T-helper 1 cell treated with Interleukin-12 subunit alpha and Interleukin-12 subunit beta and Interleukin-4 antibody, amounts not matched to agents 30 μg/mL and 1 μg/mL, for 36 hours (primary cell): ENCODE results near the gene RXFP2.

Experiments
- H3K27ac Mint-ChIP-seq: one replicate; pipeline ENCODE4 v1.8.0; 2021; ENCODE audit warnings: mild to moderate bottlenecking, mixed read lengths
- H3K27me3 Mint-ChIP-seq: one replicate; pipeline ENCODE4 v1.8.0; 2021; ENCODE audit warnings: low read depth, mixed read lengths
- H3K36me3 Mint-ChIP-seq: one replicate; pipeline ENCODE4 v1.8.0; 2021; ENCODE audit warnings: low read depth, mixed read lengths
- H3K4me1 Mint-ChIP-seq: one replicate; pipeline ENCODE4 v1.8.0; 2021; ENCODE audit warnings: low read depth, mixed read lengths
- H3K4me3 Mint-ChIP-seq: one replicate; pipeline ENCODE4 v1.8.0; 2021; ENCODE audit warnings: mild to moderate bottlenecking, moderate library complexity, mixed read lengths
- H3K9me3 Mint-ChIP-seq: one replicate; pipeline ENCODE4 v1.8.0; 2021; ENCODE audit warnings: mixed read lengths

Gene RXFP2

DNA sequence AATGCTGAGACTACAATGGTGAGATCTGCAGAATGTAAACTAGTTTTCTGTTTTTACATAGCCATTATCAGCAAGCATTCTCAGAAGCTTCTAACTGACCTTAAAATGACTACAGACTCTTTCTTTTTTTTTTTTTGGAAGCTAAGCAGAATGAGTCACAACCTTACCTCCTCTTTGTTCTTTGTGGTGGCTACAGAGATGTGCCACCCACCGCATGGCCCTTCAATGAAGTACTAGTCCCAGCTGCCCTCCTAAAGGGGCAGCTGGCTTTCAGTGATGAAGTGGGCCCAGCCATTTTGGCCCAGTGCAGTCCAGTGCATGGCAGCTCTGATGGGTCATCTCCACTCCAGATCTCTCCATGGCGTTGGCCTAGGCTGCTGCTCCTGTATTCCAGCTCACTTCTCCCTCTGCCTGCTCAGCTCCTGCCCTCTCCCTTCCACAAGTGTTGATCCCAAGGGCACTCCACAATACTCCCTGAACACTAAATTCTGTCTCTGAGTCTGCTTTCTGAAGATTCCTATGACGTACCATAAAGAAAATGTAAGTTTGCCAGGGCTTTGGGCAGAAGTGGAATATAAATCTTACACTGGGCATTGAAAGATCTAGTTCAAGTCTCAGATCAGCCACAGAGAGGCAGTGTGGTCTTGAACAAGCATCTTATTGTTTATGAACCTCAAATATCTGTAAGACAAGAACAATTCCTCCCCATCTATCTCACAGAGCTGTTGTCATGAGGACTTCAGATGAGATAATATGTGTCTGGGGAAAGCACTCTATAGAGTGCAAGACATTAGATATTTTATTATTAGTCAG lies 85.6 kb downstream of the RXFP2 start:
- H3K27ac Mint-ChIP-seq = no peak overlapping the region
- no peak overlapping the region for H3K4me3 Mint-ChIP-seq

DNA sequence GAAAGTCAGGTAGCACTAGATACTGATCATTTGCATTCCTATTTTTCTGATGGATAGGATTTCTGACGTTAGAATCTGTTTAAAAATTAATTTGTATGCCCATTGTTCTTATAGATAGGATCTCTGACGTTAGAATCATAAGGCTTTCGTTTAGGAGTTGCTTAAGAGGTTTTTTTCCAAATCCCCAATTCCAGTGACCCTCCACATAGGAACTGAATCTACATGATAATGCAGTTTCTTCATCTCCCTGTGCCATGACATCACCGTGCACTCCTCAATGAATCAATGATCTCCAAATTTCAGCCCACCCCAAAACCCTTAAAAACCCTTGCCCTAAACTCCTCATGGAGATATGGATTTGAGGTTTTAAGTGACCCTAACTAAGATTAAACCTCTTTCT lies 87.2 kb downstream of the RXFP2 start:
- Mint-ChIP-seq H3K27ac (no peak overlapping the region), H3K27me3 (peaks cover 7% of the 10 kb centered on the region), H3K9me3 (no peaks in the 10 kb centered on the region), H3K36me3 (no peaks in the 10 kb centered on the region), H3K4me1 (no peaks in the 10 kb centered on the region), H3K4me3 (no peak overlapping the region)

More for the DNA sequence above, 85.6 kb downstream of the RXFP2 start:
- Mint-ChIP-seq H3K4me1 (no peaks in the 10 kb centered on the region), H3K36me3 (no peaks in the 10 kb centered on the region), H3K9me3 (no peaks in the 10 kb centered on the region), H3K27me3 (peaks cover 7% of the 10 kb centered on the region)

DNA sequence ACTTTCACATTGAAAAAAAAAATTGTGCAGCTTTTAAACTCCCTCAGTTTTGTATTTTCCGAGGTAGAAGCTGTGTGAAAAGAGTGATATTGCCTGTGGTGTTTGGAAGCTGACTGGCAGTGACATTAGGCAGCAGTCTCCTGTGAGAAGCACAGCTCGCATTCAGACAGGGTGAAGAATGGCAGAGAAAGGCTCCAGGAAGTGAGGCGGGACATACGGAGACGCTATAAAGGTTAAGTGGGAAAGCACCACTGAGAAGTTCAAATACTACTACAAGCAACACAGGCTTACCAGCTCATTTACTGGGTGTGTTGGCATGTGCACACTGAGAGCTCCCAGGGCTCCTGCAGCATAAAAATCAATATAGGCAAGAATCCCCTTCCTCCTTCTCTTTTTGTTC lies 88.4 kb downstream of the RXFP2 start:
- no peaks in the 10 kb centered on the region for H3K9me3 Mint-ChIP-seq
- no peak overlapping the region for H3K27ac Mint-ChIP-seq
- peaks cover 7% of the 10 kb centered on the region for H3K27me3 Mint-ChIP-seq
- no peaks in the 10 kb centered on the region for H3K4me1 Mint-ChIP-seq
- H3K4me3 Mint-ChIP-seq = no peak overlapping the region
- no peaks in the 10 kb centered on the region for H3K36me3 Mint-ChIP-seq

DNA sequence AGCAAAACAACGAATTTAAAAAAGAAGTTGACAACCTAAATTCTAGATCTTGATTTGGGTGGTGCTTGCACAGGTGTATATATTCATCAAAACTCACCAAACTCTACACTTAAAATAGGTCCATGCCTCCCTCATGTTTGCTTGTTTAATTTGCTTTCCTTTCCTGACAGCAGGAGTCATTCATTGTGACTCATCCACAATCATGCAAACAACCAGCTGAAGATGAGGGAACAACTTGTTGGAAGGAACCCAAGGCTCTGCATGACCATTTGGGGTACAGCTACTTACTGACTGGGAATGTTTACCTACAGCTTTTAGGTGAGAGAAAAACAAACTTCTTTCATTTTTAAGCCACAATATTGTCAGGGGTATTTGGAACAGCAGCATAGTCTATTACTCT lies 96.6 kb downstream of the RXFP2 start:
- no peaks in the 10 kb centered on the region for H3K36me3 Mint-ChIP-seq
- H3K4me3 Mint-ChIP-seq = no peak overlapping the region
- no peak overlapping the region for H3K27ac Mint-ChIP-seq
- H3K4me1 Mint-ChIP-seq = no peaks in the 10 kb centered on the region
- peaks cover 26% of the 10 kb centered on the region for H3K27me3 Mint-ChIP-seq
- no peaks in the 10 kb centered on the region for H3K9me3 Mint-ChIP-seq

DNA sequence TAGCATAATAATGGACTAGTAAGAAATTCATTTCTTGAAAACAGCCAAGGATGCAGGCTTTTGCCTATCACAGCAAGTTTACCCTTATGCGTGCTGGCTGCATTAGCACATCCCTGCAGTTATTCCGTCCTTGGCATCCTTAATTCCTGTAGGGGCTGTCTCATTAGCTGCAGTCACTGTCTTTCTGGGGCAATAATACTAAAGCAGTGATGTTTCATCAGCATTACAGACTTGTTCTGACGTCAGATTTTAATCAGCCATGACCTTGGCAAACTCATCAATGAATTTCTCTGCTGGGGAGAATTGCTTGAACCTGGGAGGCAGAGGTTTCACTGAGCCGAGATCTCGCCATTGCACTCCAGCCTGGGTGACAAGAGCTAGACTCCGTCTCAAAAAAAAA lies 103.7 kb downstream of the RXFP2 start:
- Mint-ChIP-seq H3K27me3 (peaks cover 69% of the 10 kb centered on the region), H3K4me1 (peaks cover 15% of the 10 kb centered on the region), H3K4me3 (no peak overlapping the region), H3K27ac (no peak overlapping the region), H3K9me3 (no peaks in the 10 kb centered on the region), H3K36me3 (no peaks in the 10 kb centered on the region)

DNA sequence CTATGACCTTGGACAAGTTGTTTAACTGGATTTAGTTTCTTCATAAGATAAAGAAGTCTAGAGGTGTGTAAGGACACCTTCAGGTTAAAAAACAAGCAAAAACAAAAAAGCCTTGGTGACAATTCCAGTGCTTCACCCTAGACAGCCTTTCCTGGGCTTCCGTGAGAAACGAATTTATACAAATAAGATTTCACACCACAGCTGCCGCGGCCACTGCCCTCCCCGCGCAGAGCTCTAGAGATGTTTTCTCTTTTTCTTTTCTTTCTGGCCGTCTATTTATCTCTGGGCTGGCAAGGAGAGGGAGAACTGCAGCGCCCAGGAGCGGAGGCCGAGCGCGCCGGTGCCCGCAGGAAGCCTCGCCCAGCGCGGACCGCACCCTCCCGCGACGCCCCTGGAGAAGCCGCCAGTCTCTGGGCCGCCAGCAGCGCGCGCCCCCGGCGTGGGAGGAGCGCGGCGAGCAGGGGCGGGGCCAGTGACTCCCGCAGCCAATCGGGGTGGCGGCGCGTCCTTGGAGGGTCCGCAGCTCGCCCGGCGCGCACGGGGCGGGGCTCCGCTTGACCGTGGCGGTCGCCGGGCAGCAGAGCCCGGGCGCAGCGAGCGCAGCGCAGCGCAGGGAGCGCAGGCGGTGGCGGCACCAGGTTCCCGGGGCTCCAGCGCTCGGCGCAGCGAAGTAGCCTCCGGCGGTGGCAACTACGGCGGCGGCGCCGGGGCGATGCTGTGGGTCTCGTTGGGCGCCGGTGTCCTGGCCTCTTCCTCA lies 107.0 kb downstream of the RXFP2 start:
- peaks cover 15% of the 10 kb centered on the region for H3K4me1 Mint-ChIP-seq
- no peaks in the 10 kb centered on the region for H3K9me3 Mint-ChIP-seq
- H3K36me3 Mint-ChIP-seq = no peaks in the 10 kb centered on the region
- H3K27me3 Mint-ChIP-seq = peaks cover 79% of the 10 kb centered on the region
- peak overlapping the region; percentile 82 for H3K4me3 Mint-ChIP-seq
- H3K27ac Mint-ChIP-seq = no peak overlapping the region

DNA sequence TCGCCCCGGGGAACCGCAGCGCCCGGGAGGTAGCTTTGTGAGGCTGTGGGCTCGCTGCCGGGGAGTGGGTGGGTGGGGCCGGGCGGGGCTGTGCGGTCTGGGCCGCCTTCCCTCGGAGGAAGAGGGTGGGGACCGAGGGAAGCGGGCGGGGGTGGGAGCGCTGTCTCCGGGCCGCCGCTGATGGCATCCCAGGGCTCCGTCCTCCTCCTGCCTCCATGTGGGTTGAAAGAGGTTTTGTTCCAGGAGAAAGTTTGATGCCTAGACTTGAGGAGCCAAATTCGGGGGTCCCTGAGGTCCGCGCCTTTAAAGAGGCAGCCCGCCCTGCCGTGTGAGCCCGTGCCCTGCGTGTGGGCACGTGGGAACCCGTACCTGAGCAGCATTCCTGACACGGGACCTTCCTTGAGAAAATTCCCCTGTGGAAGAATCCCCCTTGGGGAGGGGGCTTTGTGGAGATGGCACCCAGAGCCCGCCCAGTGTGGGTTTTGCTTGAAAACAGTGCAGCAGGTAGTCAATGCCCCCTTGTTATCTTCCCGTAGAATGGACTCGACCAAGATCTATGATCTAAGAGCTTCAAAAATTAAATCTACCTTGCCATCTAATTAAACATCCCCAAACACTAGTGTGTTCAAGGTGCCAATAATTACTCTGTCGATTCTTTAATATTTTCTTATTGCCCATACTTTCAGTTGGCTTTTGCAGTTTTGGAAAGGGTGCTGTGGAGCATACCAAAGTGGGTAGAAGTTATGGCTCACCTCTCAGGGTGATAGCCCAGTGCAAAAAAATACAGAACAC lies 107.8 kb downstream of the RXFP2 start:
- no peaks in the 10 kb centered on the region for H3K9me3 Mint-ChIP-seq
- H3K4me3 Mint-ChIP-seq = peak overlapping the region; percentile 75
- H3K4me1 Mint-ChIP-seq = peaks cover 15% of the 10 kb centered on the region
- H3K27me3 Mint-ChIP-seq = peaks cover 84% of the 10 kb centered on the region
- no peaks in the 10 kb centered on the region for H3K36me3 Mint-ChIP-seq
- H3K27ac Mint-ChIP-seq = no peak overlapping the region

DNA sequence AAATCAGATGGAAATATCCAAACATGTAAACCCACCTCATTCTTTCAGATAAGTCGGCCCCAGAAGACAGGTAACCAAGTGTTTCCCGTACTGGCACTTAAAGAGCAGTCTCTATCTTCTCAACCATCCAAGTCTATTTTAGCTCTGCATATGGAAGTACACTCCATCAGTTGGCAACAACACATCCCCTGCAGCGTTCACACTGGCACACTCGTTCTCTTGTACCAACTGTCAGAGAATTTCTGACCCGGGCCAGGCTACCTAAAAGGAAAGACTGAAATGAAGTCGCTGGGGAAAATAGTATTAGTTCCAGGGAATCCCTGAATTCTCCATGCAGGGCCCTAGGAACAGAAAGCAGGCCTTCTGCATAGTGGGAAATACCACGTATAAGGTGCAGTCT lies 109.3 kb downstream of the RXFP2 start:
- peak overlapping the region; percentile 12 for H3K4me3 Mint-ChIP-seq
- H3K27me3 Mint-ChIP-seq = peaks cover 75% of the 10 kb centered on the region
- H3K36me3 Mint-ChIP-seq = no peaks in the 10 kb centered on the region
- H3K9me3 Mint-ChIP-seq = no peaks in the 10 kb centered on the region
- H3K4me1 Mint-ChIP-seq = peaks cover 15% of the 10 kb centered on the region
- no peak overlapping the region for H3K27ac Mint-ChIP-seq

DNA sequence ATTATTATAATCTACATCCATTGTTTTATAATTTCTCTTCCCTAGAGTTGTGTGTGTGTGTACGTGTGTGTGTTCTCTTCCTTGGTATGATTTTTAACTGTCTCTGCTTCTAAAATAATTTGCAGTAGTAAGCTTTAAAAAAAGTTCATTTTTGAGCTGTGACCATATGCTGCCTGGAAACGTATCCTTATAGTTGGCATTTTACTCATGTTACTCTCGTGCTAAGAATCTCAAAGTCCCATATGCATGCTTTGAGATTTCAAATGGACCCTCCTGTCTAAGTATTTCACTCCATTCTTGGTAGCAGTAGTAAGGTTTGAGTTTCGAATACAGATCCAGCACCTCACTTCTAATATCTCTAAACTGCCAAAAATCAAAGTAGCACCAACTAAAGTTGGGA lies 109.9 kb downstream of the RXFP2 start:
- Mint-ChIP-seq H3K27me3 (peaks cover 70% of the 10 kb centered on the region), H3K9me3 (no peaks in the 10 kb centered on the region), H3K36me3 (no peaks in the 10 kb centered on the region), H3K27ac (no peak overlapping the region), H3K4me3 (no peak overlapping the region), H3K4me1 (peaks cover 15% of the 10 kb centered on the region)

DNA sequence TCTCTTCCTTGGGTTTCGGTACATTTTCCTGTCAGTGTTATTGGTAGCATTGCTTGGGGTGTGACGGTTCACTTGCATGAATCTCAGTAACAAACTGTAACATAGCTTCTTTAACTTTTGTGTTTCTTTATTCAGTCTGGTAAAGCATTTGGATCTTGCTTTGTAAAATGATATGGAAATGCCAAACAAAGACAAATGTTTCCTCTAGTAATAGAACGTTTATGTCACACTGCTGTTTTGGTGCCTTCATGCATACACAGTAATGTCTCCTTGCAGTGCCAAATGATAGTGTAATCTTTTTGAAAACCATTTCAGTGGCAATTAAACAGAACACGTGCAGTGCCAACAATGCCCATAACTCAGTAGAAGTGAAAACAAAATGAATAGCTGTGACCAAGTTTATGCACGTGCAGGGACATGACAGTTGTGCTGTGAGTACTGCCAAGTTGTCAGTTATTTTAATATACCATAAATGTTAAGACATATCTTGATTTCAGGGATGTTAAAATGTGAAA lies 110.8 kb downstream of the RXFP2 start:
- H3K27ac Mint-ChIP-seq = no peak overlapping the region
- peaks cover 10% of the 10 kb centered on the region for H3K4me1 Mint-ChIP-seq
- no peaks in the 10 kb centered on the region for H3K36me3 Mint-ChIP-seq
- no peak overlapping the region for H3K4me3 Mint-ChIP-seq
- peaks cover 67% of the 10 kb centered on the region for H3K27me3 Mint-ChIP-seq
- H3K9me3 Mint-ChIP-seq = no peaks in the 10 kb centered on the region

DNA sequence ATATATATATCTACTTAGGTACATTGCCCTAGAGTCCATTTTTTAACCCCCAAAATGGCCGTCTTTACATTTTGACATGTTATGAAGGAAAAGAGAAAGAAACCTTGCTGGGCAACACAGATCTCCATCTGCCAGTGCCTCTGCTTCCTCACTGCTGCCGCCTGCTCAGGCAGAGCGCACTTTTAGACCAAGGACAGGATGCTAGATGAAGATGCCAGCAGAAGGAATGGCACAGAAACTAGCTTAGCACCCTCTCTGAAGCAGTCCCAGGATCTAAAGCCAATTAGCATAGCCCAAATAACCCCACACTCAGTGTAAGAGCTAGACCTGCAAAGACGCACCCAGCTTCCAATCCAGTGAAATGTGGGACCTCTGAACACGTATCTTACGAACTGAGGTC lies 111.9 kb downstream of the RXFP2 start:
- no peak overlapping the region for H3K4me3 Mint-ChIP-seq
- peaks cover 62% of the 10 kb centered on the region for H3K27me3 Mint-ChIP-seq
- peaks cover 6% of the 10 kb centered on the region for H3K4me1 Mint-ChIP-seq
- H3K36me3 Mint-ChIP-seq = no peaks in the 10 kb centered on the region
- no peak overlapping the region for H3K27ac Mint-ChIP-seq
- H3K9me3 Mint-ChIP-seq = no peaks in the 10 kb centered on the region
